Calu3 (cell line): ENCODE data around the gene FN3KRP. TPM values are rescaled to one million over a fixed set of nuclear protein-coding genes. Genes with fewer than 3 reads are reported as not detected.

Experiments
- BruUV-seq: library from RNA; stranded (reverse); fragments of 400-500 nt; replicated peaks from 2 replicates; lab custom pipeline; 2021; lab: Mats Ljungman, UMichigan
- CTCF ChIA-PET: fragments of 300-600 bp; sonication (Branson Sonifier 250); formaldehyde crosslinking; loops from one replicate; lab custom pipeline; 2022; ENCODE audit warnings: antibody characterized with exemption; lab: Charles Lee
- DNase-seq: peaks from one replicate; pipeline ENCODE4 v3.0.0; 2022
- H3K27ac Mint-ChIP-seq: one replicate; pipeline ENCODE4 v1.8.0; 2022; ENCODE audit warnings: mixed read lengths; ENCODE audit not compliant: unreplicated experiment
- H3K27me3 Mint-ChIP-seq: one replicate; pipeline ENCODE4 v1.8.0; 2022; ENCODE audit warnings: mixed read lengths; ENCODE audit not compliant: unreplicated experiment
- H3K36me3 Mint-ChIP-seq: one replicate; pipeline ENCODE4 v1.8.0; 2022; ENCODE audit warnings: mild to moderate bottlenecking, moderate library complexity, mixed read lengths; ENCODE audit not compliant: insufficient read depth, unreplicated experiment
- H3K4me1 Mint-ChIP-seq: one replicate; pipeline ENCODE4 v1.8.0; 2022; ENCODE audit warnings: mild to moderate bottlenecking, low read depth, mixed read lengths; ENCODE audit not compliant: unreplicated experiment
- H3K4me3 Mint-ChIP-seq: one replicate; pipeline ENCODE4 v1.8.0; 2022; ENCODE audit warnings: mild to moderate bottlenecking, low read depth, moderate library complexity, mixed read lengths; ENCODE audit not compliant: unreplicated experiment
- H3K9me3 Mint-ChIP-seq: one replicate; pipeline ENCODE4 v1.8.0; 2022; ENCODE audit warnings: low read depth, mixed read lengths; ENCODE audit not compliant: unreplicated experiment
- intact Hi-C: fragments of 100-400 bp; cut with micrococcal nuclease; formaldehyde crosslinking; loops from one replicate; pipeline ENCODE4 v1.10.0; 2022; ENCODE audit not compliant: unreplicated experiment
- total RNA-seq: library from RNA; stranded (reverse); gene quantifications from 2 replicates; pipeline ENCODE4 v1.2.3, GENCODE V29; 2022
- TF ChIP-seq, protein P1 (sequence below): fragments of 200-600 bp; IDR thresholded peaks from one replicate; pipeline ENCODE4 v1.8.0; 2022; ENCODE audit warnings: antibody characterized with exemption; ENCODE audit not compliant: unreplicated experiment

The FN3KRP gene
- total RNA-seq, 1 experiment from 2014 or later = 49.9 TPM

DNA sequence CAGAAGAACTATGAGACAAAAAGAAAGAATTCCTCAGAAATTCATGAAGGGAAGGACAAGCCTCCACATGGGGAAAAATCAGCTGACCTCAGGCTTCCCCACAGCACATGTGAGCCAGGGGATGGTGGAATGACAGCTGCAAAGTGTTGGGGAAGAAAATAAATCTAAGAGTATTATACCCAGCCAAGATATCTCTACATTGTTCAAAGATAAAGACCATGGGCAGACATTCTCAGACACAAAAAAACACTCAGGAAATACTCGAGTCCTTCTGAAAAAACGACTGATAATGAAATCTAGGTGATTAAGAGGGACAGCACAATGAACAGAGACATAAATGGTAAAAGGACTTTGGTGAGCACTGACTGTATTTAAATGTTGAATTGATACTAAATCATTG lies 21.9 kb upstream of the FN3KRP start:
- no peak for DNase-seq
- TF ChIP-seq, protein P1, sequence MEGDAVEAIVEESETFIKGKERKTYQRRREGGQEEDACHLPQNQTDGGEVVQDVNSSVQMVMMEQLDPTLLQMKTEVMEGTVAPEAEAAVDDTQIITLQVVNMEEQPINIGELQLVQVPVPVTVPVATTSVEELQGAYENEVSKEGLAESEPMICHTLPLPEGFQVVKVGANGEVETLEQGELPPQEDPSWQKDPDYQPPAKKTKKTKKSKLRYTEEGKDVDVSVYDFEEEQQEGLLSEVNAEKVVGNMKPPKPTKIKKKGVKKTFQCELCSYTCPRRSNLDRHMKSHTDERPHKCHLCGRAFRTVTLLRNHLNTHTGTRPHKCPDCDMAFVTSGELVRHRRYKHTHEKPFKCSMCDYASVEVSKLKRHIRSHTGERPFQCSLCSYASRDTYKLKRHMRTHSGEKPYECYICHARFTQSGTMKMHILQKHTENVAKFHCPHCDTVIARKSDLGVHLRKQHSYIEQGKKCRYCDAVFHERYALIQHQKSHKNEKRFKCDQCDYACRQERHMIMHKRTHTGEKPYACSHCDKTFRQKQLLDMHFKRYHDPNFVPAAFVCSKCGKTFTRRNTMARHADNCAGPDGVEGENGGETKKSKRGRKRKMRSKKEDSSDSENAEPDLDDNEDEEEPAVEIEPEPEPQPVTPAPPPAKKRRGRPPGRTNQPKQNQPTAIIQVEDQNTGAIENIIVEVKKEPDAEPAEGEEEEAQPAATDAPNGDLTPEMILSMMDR = no peak
- Mint-ChIP-seq H3K27me3 (no peaks in the 10 kb centered on the region), H3K27ac (no peak overlapping the region), H3K4me1 (peaks cover 24% of the 10 kb centered on the region), H3K9me3 (peaks cover 4% of the 10 kb centered on the region), H3K36me3 (peaks cover 40% of the 10 kb centered on the region), H3K4me3 (no peak overlapping the region)
- BruUV-seq = TSS peak; percentile 30
- intact Hi-C loops = no loop called here
- CTCF ChIA-PET = no interaction called here

DNA sequence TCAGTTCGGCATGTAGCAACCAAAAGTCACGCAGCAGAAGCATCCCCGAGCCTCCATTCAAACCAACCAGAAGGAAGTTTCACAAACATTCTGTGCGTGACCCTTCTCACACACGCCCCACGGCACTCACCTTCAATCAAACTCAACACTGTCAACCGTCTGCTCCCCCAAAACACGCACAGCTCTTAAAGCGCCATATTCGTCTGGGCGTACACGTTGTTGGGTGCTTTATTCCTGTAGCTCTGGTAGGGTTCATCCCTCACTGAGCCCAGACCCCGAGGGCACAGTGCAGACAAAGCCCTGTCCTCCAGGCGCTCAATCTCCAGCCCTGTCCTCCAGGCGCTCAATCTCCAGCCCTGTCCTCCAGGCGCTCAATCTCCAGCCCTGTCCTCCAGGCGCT lies 20.2 kb upstream of the FN3KRP start:
- H3K36me3 Mint-ChIP-seq = peaks cover 41% of the 10 kb centered on the region
- BruUV-seq = no TSS peak
- TF ChIP-seq, protein P1 = no peak
- H3K4me3 Mint-ChIP-seq = no peak overlapping the region
- CTCF ChIA-PET = no interaction called here
- DNase-seq = no peak
- intact Hi-C loops = no loop called here
- H3K9me3 Mint-ChIP-seq = peaks cover 4% of the 10 kb centered on the region
- no peak overlapping the region for H3K27ac Mint-ChIP-seq
- no peaks in the 10 kb centered on the region for H3K27me3 Mint-ChIP-seq
- peaks cover 11% of the 10 kb centered on the region for H3K4me1 Mint-ChIP-seq

DNA sequence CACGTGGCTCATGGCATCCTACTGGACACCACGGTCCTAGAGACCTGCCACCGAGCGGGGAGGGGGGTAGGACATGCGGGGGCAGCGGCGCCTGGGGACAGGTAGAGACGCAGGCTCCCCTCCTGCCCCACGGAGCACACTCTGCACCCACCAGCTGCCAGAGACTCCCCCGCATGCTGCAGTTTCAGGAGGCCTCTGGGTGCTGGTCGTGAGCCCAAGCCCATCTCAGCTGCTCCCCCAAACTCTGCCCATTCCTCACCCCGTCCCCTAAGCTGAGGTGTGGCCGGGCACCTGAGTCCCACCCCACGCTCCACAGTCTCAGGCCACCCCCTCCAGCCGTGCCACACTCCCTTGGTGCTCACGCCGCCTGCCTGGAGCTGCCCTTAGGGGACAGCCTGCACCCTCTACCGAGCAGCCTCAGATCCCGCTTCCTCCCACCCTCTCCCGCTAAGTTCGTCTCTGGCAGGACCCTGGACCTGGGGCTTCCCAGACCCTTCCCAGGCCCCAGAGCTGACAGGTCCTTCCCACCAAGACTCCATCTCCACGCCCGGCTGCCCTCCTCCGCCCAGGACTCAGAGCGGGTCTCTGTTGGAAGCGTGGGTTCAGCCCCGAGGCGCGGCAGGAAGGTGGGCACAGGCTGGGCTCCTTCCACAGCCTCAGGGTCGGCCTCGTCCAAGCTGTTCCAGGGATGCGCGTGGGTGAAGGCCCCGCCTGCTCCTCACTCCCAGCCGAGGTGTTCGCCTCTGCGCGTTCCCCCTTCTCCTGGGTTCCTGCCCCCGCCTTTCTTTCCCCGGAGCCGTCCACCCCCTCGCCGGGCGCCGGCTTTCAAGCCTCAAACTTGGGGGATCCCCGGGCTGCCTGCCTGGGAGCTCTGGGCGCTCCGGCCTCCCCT lies 19.3 kb upstream of the FN3KRP start:
- H3K4me3 Mint-ChIP-seq = peak overlapping the region; percentile 73
- peaks cover 41% of the 10 kb centered on the region for H3K36me3 Mint-ChIP-seq
- TF ChIP-seq, protein P1 = no peak
- H3K4me1 Mint-ChIP-seq = peaks cover 9% of the 10 kb centered on the region
- peak; percentile 34 for DNase-seq
- no peak overlapping the region for H3K27ac Mint-ChIP-seq
- CTCF ChIA-PET = no interaction called here
- H3K27me3 Mint-ChIP-seq = no peaks in the 10 kb centered on the region
- intact Hi-C loops = no loop called here
- H3K9me3 Mint-ChIP-seq = peaks cover 4% of the 10 kb centered on the region
- BruUV-seq = no TSS peak

DNA sequence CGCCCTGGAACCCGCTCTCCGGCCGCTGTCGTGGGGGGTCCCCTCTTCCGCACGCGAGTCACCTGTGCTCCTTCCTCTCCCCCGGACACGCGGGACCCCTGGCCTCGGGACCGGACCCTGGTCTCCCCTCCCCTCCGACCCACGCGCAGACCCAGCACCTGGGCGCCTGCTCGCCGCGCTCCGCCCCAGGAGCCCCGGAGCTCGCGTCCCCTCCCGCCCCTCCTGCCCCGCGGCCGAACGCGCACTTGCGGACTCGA lies 18.8 kb upstream of the FN3KRP start:
- Mint-ChIP-seq H3K4me1 (peaks cover 9% of the 10 kb centered on the region), H3K27me3 (no peaks in the 10 kb centered on the region), H3K9me3 (peaks cover 4% of the 10 kb centered on the region), H3K4me3 (peak overlapping the region; percentile 73), H3K36me3 (peaks cover 41% of the 10 kb centered on the region), H3K27ac (no peak overlapping the region)
- intact Hi-C loops = no loop called here
- TF ChIP-seq, protein P1 = no peak
- DNase-seq = no peak
- CTCF ChIA-PET = no interaction called here
- BruUV-seq = no TSS peak
